Gastroesophageal sphincter (tissue), 3 donors: Measurements from ENCODE around the gene TRIM38.

Experiments used
- CTCF ChIP-seq, 4 experiments: fragments of 200-600 bp in 2 of 4; fragments of 450-650 bp in 2 of 4; sonication (generic) in 1 of 4; IDR thresholded peaks; one replicate each; pipeline ENCODE4 v1.5.1; 2017 to 2019; ENCODE audit warnings: antibody characterized with exemption in 4 of 4, mild to moderate bottlenecking in 2 of 4, moderate library complexity in 2 of 4
- EP300 ChIP-seq: sonication (generic); formaldehyde crosslinking; IDR thresholded peaks from one replicate; pipeline ENCODE4 v1.6.1; 2017; ENCODE audit warnings: antibody characterized with exemption, mild to moderate bottlenecking
- POLR2A ChIP-seq, 2 donors: fragments of 450-650 bp; IDR thresholded peaks; one replicate each; pipeline ENCODE4 v1.6.1; 2017; ENCODE audit warnings: antibody characterized with exemption in 2 of 2, mild to moderate bottlenecking in 2 of 2, moderate library complexity in 1 of 2

- TF ChIP-seq CTCF (IDR thresholded peaks at IDR 0.05) (no peak), EP300 (no peak), POLR2A (IDR thresholded peaks at IDR 0.05) (no peak)
Measured at GRCh38 chr6:25990172-25990873, 27.7 kb downstream of the TRIM38 start.
